Activated CD4-positive, alpha-beta T cell treated with anti-CD3 and anti-CD28 coated beads for 1 hour (primary cell): ENCODE results near the gene CHD3.
A peak's percentile ranks its signal among the peaks of the same experiment; 100 is the strongest.

Experiments used
- DNase-seq: peaks from one replicate; pipeline ENCODE4 v3.0.0-alpha.2; 2020

CHD3 gene

GRCh38 chr17:7903154-7904103, 14.8 kb downstream of the CHD3 start:
- DNase-seq = no peak

GRCh38 chr17:7909089-7909488, 20.5 kb downstream of the CHD3 start:
- no peak for DNase-seq

DNA sequence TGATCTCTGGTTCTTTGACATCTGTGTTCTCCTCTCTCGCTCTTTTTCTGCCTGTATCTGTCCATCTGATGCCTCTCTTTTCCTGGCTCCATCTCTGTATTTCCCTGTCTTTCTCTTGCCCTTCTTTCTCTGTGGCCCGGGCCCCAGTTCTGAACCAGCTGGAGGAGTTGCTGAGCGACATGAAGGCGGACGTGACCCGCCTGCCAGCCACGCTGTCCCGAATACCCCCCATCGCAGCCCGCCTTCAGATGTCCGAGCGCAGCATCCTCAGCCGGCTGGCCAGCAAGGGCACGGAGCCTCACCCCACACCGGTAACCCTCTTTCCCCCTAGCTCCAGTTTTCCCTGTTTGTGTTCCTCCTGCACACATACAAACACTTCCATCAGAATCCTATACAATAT, 21.7 kb downstream of the CHD3 start:
- no peak for DNase-seq

DNA sequence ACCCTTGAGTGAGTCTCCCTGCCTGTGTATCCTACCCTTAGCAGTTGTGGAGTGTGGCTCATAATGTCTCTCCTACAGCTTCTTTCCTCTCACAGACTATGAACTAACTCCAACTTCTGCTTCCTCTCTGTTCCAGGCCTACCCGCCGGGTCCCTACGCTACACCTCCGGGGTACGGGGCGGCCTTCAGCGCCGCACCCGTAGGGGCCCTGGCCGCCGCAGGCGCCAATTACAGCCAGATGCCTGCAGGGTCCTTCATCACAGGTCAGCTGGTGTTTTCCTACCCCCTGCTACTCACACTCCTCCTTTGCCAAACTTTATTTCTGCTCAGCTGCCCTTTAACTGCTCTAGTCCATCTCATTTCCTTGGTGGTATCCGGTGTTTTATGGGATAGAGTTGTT, 22.1 kb downstream of the CHD3 start:
- DNase-seq = no peak

DNA sequence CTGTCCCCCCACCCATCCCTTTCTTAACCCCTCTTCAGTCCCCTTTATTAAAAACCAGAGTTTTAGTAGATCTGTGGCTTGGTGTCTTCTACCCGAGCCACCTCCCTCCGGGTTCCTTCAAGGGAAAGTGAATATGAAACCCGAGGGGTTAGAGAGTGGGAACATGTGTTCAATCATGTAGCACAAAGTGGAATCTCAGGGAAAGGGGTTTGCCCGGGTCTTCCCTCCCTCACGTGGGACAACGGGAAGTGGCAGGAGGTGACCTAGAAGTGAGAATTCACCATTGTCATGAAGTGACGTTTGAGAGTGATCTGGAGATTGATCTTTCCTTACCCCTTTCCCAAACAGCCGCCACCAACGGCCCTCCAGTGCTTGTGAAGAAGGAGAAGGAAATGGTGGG, 22.5 kb downstream of the CHD3 start:
- no peak for DNase-seq

GRCh38 chr17:7912927-7913524, 24.4 kb downstream of the CHD3 start:
- DNase-seq = no peak

DNA sequence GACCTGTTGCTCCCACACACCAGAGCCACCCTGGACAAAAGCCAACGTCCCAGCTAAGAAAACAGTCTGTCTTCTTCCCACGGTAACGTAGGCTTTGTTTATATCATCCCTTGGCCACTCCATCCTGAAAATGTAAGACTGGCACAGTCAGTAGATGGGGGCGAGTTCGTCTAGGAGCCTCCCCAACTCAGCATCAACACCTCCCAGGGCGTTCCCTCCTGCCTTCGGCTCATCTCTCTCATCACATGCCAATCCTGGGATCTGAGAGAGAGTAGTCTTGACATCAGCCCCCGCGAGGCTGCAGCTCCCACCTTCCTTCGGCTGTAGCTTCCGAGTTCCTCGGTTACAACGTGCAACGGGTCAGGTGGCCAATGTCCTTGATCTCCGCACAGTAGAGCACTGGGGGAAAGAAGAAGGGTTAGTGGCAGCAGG, 26.6 kb downstream of the CHD3 start:
- no peak for DNase-seq

DNA sequence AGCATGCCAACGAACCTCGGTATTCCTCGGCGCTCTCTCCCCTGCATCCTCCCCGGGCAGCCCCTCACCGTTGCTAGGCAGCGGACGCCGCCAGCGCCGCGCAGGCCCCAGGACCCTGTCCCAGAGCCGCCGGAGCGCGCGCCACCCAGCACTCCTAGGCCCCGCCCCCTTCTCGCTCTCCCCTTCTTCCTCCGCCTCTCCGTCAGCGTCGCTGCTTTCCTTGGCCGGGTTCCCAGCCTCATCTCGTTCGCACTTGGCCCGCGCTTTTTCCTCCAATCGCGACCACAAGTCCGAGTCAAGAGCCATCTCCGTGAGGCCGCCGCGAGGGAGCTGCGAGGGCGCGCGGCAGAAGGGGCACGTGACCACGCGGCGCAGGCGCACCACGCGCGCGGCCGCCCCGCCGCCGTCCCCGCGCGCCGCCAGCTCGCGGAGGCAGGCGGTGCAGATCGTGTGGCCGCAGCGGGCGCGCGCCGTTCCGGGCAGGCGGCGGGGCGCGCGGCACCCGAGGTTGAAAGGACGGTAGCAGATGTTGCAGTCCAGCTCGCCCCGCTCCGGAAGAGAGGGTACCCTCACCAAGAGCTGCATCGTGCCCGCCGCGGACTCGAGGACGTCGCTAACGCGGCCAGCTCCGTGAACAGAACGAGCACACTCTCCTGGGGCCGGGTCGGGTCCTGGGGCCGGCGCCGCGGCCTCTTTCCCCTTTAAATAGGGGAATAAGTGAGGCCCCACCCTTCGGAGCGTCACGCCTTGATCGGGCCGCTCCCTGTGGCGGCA, 27.2 kb downstream of the CHD3 start, which contains the start of gene RNF227:
RNF227 (minus strand) TSS at position 679 of the 774 bp plus-strand sequence; CDS start at position 585, 94 bp downstream.
- peak; percentile 66 for DNase-seq

- no peak for DNase-seq
Observed at GRCh38 chr17:7916385-7916682, 27.7 kb downstream of the CHD3 start.

DNA sequence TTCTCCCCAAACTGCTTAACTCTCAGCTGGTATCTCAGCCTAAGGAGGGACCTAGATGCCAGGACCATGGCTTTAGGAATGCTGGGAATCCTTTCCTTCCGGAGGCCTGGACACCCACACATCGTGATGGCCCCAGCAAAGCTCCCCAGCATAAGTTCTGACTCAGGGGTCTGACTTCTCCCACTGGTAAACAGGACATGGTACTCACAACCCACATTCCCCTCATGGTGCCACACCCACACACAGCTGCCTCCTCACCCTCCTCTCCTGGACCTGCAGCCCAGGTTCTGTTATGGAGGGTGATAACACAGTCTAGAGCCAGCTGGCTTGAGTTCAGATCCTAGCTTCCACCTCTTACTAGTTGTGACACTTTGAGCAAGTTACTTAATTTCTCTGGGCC, 28.2 kb downstream of the CHD3 start:
- DNase-seq = no peak

DNA sequence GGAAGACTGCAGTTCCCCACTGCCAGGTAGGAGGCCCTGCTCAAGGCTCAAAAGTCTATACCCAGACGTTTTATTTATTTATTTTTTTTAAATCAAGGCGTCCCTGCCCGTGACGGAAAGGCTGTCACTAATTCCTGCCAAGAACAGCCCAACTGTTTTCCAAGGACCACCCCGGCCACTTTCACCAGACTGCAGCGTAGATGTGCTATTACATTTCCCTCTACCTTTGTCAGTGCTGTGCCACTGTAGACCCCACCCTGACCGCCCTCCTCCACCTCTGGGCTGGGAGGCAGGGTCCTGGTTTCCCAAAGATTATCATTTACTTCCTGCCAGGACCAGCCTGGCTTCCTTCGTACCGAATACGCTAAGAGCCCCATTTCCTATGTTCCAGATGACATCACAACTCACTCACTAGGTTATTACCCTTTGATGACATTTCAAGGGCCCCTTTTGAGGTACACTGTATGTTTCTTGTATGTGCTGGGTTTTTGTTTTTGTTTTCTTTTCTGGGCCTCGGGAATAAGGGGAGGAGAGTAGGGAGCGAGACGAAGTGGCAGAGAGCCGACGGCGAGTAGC, 33.8 kb downstream of the CHD3 start:
- no peak for DNase-seq

DNA sequence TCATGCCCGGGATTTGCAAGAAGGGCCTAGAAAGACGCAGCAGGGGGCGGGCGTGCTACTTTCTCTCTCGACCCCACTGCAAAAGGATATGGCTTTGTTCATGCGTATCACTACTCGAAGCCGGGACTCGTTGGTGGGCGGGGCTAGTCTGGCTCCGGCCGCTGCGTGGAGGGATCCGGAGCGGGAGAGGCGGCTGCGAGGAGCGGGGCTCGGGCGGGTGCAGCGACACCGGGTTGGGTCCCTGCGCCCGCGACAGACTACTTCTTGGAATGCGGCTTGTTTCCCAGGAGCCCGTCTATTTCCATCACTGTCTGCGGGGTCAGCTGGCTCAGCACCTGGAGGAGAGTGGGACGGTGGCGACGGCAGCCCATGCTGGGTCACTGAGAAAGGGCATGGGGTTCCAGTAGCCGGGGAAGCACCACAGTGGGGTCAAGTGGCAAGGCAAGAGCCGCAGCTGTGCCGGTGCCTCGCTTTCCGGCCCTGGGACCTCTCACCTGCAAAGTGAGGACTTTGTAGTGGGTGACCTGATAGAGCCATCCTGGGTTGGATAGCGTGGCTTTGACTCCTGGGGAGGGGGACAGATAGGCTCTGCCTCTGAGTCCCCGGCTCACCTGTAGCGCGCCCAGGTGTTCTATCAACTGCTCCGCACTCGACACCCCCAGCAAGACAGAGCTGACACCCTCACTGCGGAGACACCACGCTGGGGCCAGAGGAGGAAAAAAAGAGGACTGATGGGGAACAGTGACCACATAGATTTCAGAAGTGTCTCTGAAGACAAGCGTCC, 34.4 kb downstream of the CHD3 start:
- peak; percentile 76 for DNase-seq

GRCh38 chr17:7927596-7927995, 39.0 kb downstream of the CHD3 start:
- DNase-seq = no peak

- no peak for DNase-seq
Observed at GRCh38 chr17:7929158-7930023, 40.8 kb downstream of the CHD3 start, which contains the start of gene KCNAB3. Gene KCNAB3, minus strand, starts transcription at chr17:7929856. Its CDS starts 421 bp downstream, at chr17:7929435.

- DNase-seq = no peak
Observed at GRCh38 chr17:7930841-7931631, 42.4 kb downstream of the CHD3 start.

GRCh38 chr17:7931709-7932482, 43.3 kb downstream of the CHD3 start, which contains the start of the genes CNTROB and TRAPPC1:
Gene CNTROB, plus strand, starts transcription at chr17:7932206. Its CDS starts 874 bp downstream, at chr17:7933080.
Gene TRAPPC1, minus strand, starts transcription at chr17:7931946. Its CDS starts 117 bp downstream, at chr17:7931829.
- peak; percentile 99 for DNase-seq

GRCh38 chr17:7932483-7932891, 43.9 kb downstream of the CHD3 start:
- no peak for DNase-seq

GRCh38 chr17:7932949-7933348, 44.4 kb downstream of the CHD3 start:
- no peak for DNase-seq

- no peak for DNase-seq
Observed at GRCh38 chr17:7935859-7936258, 47.3 kb downstream of the CHD3 start.
